SK-N-SH (cell line): ENCODE measurements around the gene SCN7A. TPM values are rescaled to one million over a fixed set of nuclear protein-coding genes. Genes with fewer than 3 reads are reported as not detected.
A peak's percentile ranks its signal among the peaks of the same experiment; 100 is the strongest.

Experiments
- CTCF ChIA-PET: fragments of 300-600, 350-600 bp; formaldehyde crosslinking; extraction: SDS; loops from one replicate; lab custom pipeline; 2021; lab: Yijun Ruan, JAX
- POLR2A ChIA-PET: fragments of 350-600 bp; sonication (Branson Sonifier 250); formaldehyde crosslinking; extraction: SDS; loops from one replicate; lab custom pipeline; 2020; ENCODE audit warnings: antibody characterized with exemption, inconsistent platforms; lab: Yijun Ruan, JAX
- DNase-seq: peaks from one replicate; pipeline ENCODE4 v3.0.0; 2012
- H2AFZ ChIP-seq: fragments of 200-600 bp; sonication (generic); 2 replicates; pipeline ENCODE4 v1.8.1; 2016; ENCODE audit warnings: antibody characterized with exemption, mild to moderate bottlenecking, low read depth
- H3F3A ChIP-seq: fragments of 200-600 bp; sonication (generic); replicated peaks from 2 replicates; pipeline ENCODE3; 2016; ENCODE audit warnings: antibody characterized with exemption, mild to moderate bottlenecking; ENCODE audit not compliant: insufficient read depth
- H3K27ac ChIP-seq, 2 experiments: fragments of 200-500 bp in 1 of 2; fragments of 200-600 bp in 1 of 2; sonication (Bioruptor generic) in 1 of 2; sonication (generic), shearing (Covaris generic) in 1 of 2; 2 replicates each; pipeline versions ENCODE4 v1.5.1 to v1.6.1; 2014 to 2016; ENCODE audit warnings: low read depth in 2 of 2, inconsistent platforms in 1 of 2, low read length in 1 of 2, mild to moderate bottlenecking in 1 of 2, mixed read lengths in 1 of 2
- H3K27me3 ChIP-seq: fragments of 200-600 bp; sonication (generic), shearing (Covaris generic); 2 replicates; pipeline ENCODE4 v1.6.1; 2016; ENCODE audit warnings: mixed run types; ENCODE audit not compliant: insufficient read depth
- H3K36me3 ChIP-seq, 2 experiments: fragments of 200-500 bp in 1 of 2; fragments of 200-600 bp in 1 of 2; sonication (Bioruptor generic) in 1 of 2; sonication (generic) in 1 of 2; replicated peaks in 1 of 2; 2 replicates each; pipeline versions ENCODE3 to v1.5.1; 2014 to 2016; ENCODE audit warnings: low read length in 1 of 2, mild to moderate bottlenecking in 1 of 2; ENCODE audit not compliant: insufficient read depth in 2 of 2, control insufficient read depth in 1 of 2
- H3K4me1 ChIP-seq, 2 experiments: fragments of 200-500 bp in 1 of 2; fragments of 200-600 bp in 1 of 2; sonication (Bioruptor generic) in 1 of 2; sonication (generic), shearing (Covaris generic) in 1 of 2; 2 replicates each; pipeline versions ENCODE4 v1.5.1 to v1.6.1; 2014 to 2016; ENCODE audit warnings: low read depth in 1 of 2, low read length in 1 of 2, mixed run types in 1 of 2; ENCODE audit not compliant: insufficient read depth in 2 of 2, control insufficient read depth in 1 of 2
- H3K4me2 ChIP-seq: fragments of 200-600 bp; sonication (generic), shearing (Covaris generic); 2 replicates; pipeline ENCODE4 v1.6.1; 2017; ENCODE audit warnings: mixed run types
- H3K4me3 ChIP-seq, 2 experiments: fragments of 200-500 bp in 1 of 2; fragments of 200-600 bp in 1 of 2; sonication (Bioruptor generic) in 1 of 2; sonication (generic), shearing (Covaris generic) in 1 of 2; 2 replicates each; pipeline versions ENCODE4 v1.5.1 to v1.8.1; 2014 to 2016; ENCODE audit warnings: low read depth in 2 of 2, inconsistent platforms in 1 of 2, low read length in 1 of 2, mild to moderate bottlenecking in 1 of 2, mixed read lengths in 1 of 2, moderate library complexity in 1 of 2
- H3K79me2 ChIP-seq: fragments of 200-600 bp; sonication (generic); 2 replicates; pipeline ENCODE4 v1.8.1; 2017; ENCODE audit warnings: mild to moderate bottlenecking; ENCODE audit not compliant: insufficient read depth
- H3K9ac ChIP-seq: fragments of 200-600 bp; sonication (generic); 2 replicates; pipeline ENCODE4 v1.6.1; 2017; ENCODE audit warnings: mixed run types
- H3K9me2 ChIP-seq: fragments of 200-600 bp; sonication (generic); 2 replicates; pipeline ENCODE4 v1.6.1; 2017; ENCODE audit warnings: mixed run types
- H3K9me3 ChIP-seq: fragments of 200-600 bp; sonication (generic); 2 replicates; pipeline ENCODE4 v1.6.1; 2017; ENCODE audit warnings: mixed run types, mild to moderate bottlenecking, moderate library complexity
- H4K20me1 ChIP-seq: fragments of 200-600 bp; sonication (generic); 2 replicates; pipeline ENCODE4 v1.6.1; 2017; ENCODE audit warnings: mild to moderate bottlenecking, mixed run types; ENCODE audit not compliant: insufficient read depth
- CHD2 ChIP-seq: fragments of 150-350 bp; IDR thresholded peaks from 2 replicates; pipeline ENCODE4 v1.6.1; 2018; ENCODE audit warnings: low read length; ENCODE audit not compliant: partially characterized antibody
- CTCF ChIP-seq: fragments of 200-600 bp; sonication (generic); IDR thresholded peaks from 2 replicates; pipeline ENCODE4 v1.6.1; 2017; ENCODE audit warnings: antibody characterized with exemption, mild to moderate bottlenecking, moderate library complexity
- EP300 ChIP-seq, 2 experiments: IDR thresholded peaks; 2 replicates each; pipeline versions ENCODE4 v1.4.0 to v1.6.1; 2012; ENCODE audit warnings: borderline replicate concordance in 1 of 2, low read depth in 1 of 2, low read length in 1 of 2
- EZH2phosphoT487 ChIP-seq: fragments of 200-600 bp; sonication (generic); IDR thresholded peaks from 2 replicates; pipeline ENCODE4 v1.6.1; 2017; ENCODE audit warnings: low read depth, mixed run types, mild to moderate bottlenecking, antibody characterized with exemption, moderate library complexity, borderline replicate concordance
- FOSL2 ChIP-seq: IDR thresholded peaks from 2 replicates; pipeline ENCODE4 v1.4.0; 2012; ENCODE audit warnings: low read depth, mild to moderate bottlenecking, moderate library complexity, borderline replicate concordance
- FOXJ3 ChIP-seq: sonication (generic); formaldehyde crosslinking; IDR thresholded peaks from 2 replicates; pipeline ENCODE4 v1.5.1; 2020; ENCODE audit warnings: mild to moderate bottlenecking, missing genetic modification reagents
- FOXM1 ChIP-seq: IDR thresholded peaks from 2 replicates; pipeline ENCODE4 v1.4.0; 2012; ENCODE audit warnings: low read depth, mild to moderate bottlenecking
- GABPA ChIP-seq: IDR thresholded peaks from 2 replicates; pipeline ENCODE4 v1.4.0; 2012; ENCODE audit warnings: low read depth, mild to moderate bottlenecking
- GATA2 ChIP-seq: sonication (generic); formaldehyde crosslinking; IDR thresholded peaks from 2 replicates; pipeline ENCODE4 v1.5.0; 2020; ENCODE audit warnings: mild to moderate bottlenecking, missing genetic modification reagents
- IRF3 ChIP-seq: fragments of 150-350 bp; IDR thresholded peaks from 2 replicates; pipeline ENCODE4 v1.6.1; 2016; ENCODE audit warnings: mild to moderate bottlenecking, low read depth, low read length
- JUND ChIP-seq: IDR thresholded peaks from 2 replicates; pipeline ENCODE4 v1.4.0; 2012
- MAX ChIP-seq: IDR thresholded peaks from 2 replicates; pipeline ENCODE4 v1.4.0; 2012; ENCODE audit warnings: low read depth
- MEF2A ChIP-seq: IDR thresholded peaks from 2 replicates; pipeline ENCODE4 v1.4.0; 2012; ENCODE audit warnings: low read depth, borderline replicate concordance
- MXI1 ChIP-seq: IDR thresholded peaks from 2 replicates; pipeline ENCODE4 v1.6.1; 2012; ENCODE audit warnings: mild to moderate bottlenecking, low read depth, low read length, improper control_type of control experiment
- PBX3 ChIP-seq: IDR thresholded peaks from 2 replicates; pipeline ENCODE4; 2012
- POLR2AphosphoS5 ChIP-seq: IDR thresholded peaks from 2 replicates; pipeline ENCODE4 v1.6.1; 2012; ENCODE audit warnings: low read depth, low read length
- RAD21 ChIP-seq: IDR thresholded peaks from 2 replicates; pipeline ENCODE4 v1.6.1; 2012; ENCODE audit warnings: mild to moderate bottlenecking, low read length
- RFX5 ChIP-seq: IDR thresholded peaks from 2 replicates; pipeline ENCODE4 v1.6.1; 2012; ENCODE audit warnings: mild to moderate bottlenecking, improper control_type of control experiment, low read length
- RXRA ChIP-seq: IDR thresholded peaks from 2 replicates; pipeline ENCODE4 v1.4.0; 2012; ENCODE audit warnings: low read depth, mild to moderate bottlenecking, borderline replicate concordance
- SMC3 ChIP-seq: IDR thresholded peaks from 2 replicates; pipeline ENCODE4 v1.6.1; 2012; ENCODE audit warnings: low read depth, low read length, improper control_type of control experiment
- TAF1 ChIP-seq: IDR thresholded peaks from 2 replicates; pipeline ENCODE4 v1.6.1; 2012; ENCODE audit warnings: low read depth, mild to moderate bottlenecking, low read length, moderate library complexity, borderline replicate concordance
- TCF12 ChIP-seq: IDR thresholded peaks from 2 replicates; pipeline ENCODE4 v1.4.0; 2012
- TEAD4 ChIP-seq: IDR thresholded peaks from 2 replicates; pipeline ENCODE4 v1.4.0; 2012; ENCODE audit warnings: mild to moderate bottlenecking, borderline replicate concordance; ENCODE audit not compliant: insufficient read depth
- USF1 ChIP-seq: IDR thresholded peaks from 2 replicates; pipeline ENCODE4 v1.4.0; 2012; ENCODE audit warnings: low read depth, borderline replicate concordance
- YY1 ChIP-seq: IDR thresholded peaks from 2 replicates; pipeline ENCODE4 v1.4.0; 2012; ENCODE audit warnings: low read depth, mild to moderate bottlenecking
- ZBTB33 ChIP-seq: IDR thresholded peaks from 2 replicates; pipeline ENCODE4 v1.4.0; 2012; ENCODE audit warnings: low read depth, borderline replicate concordance
- WGBS: methylation state at CpG from one replicate; pipeline ENCODE4 v1.1.6; 2017; ENCODE audit warnings: low lambda C conversion rate; 5-methylcytosine and 5-hydroxymethylcytosine counted together
- polyA plus RNA-seq, 3 experiments: library from polyadenylated mRNA; depleted of rRNA; stranded (reverse); fragments of >200 nt; gene quantifications; 2 replicates each; pipeline ENCODE4 v1.2.3, GENCODE V29; 2012

SCN7A gene
- polyA plus RNA-seq, 1 of the 3 experiments (the other 2 are of a cell fraction): 0.02 TPM

- peak overlapping the region; percentile 71 for H3K4me2 ChIP-seq
- peaks cover 0 to 1% of the 10 kb centered on the region in 2 experiments for H3K36me3 ChIP-seq
- H3K4me3 ChIP-seq: peak overlapping the region; percentile 19 to 21; a peak in 3 of 4 replicates
- POLR2A ChIA-PET: no interaction called here
- H3F3A ChIP-seq: peaks cover 33% of the 10 kb centered on the region
- CTCF ChIA-PET: interaction anchor here (0.5 to 2.2 kb wide), 7 partner anchors 8 to 353 kb away, joined by 3 to 8 read pairs (median 4); no protein-coding TSS in a partner anchor
- H3K9ac ChIP-seq: peak overlapping the region; percentile 68
- H3K27ac ChIP-seq: peak overlapping the region; percentile 50 to 92; a peak in 3 of 4 replicates
- no peaks in the 10 kb centered on the region for H4K20me1 ChIP-seq
- H3K9me3 ChIP-seq: no peaks in the 10 kb centered on the region
- H3K9me2 ChIP-seq: no peaks in the 10 kb centered on the region
- no peak for DNase-seq
- H2AFZ ChIP-seq: peak overlapping the region; percentile 75; the same call in 1 of the 2 replicates
- no peaks in the 10 kb centered on the region for H3K79me2 ChIP-seq
- no peaks in the 10 kb centered on the region for H3K27me3 ChIP-seq
- peaks cover 2 to 29% of the 10 kb centered on the region in 2 experiments; a peak in 3 of 4 replicates for H3K4me1 ChIP-seq
- WGBS: 28% methylated on average over 7 of the region's 7 CpGs
- TF ChIP-seq MXI1 (no peak), IRF3 (no peak), TEAD4 (peak; percentile 35; the same call in 1 of the 2 replicates), GABPA (no peak), EP300 (IDR thresholded peaks at IDR 0.05; ENCODE audit: borderline replicate concordance in 1 of 2, low read depth in 1 of 2, low read length in 1 of 2) (peak in 1 of 2 experiments; percentile 57; a peak in 2 of 4 replicates), MAX (peak; percentile 6; the same call in 1 of the 2 replicates), EZH2phosphoT487 (no peak), MEF2A (peak; percentile 27; the same call in 1 of the 2 replicates), YY1 (no peak), SMC3 (no peak), CTCF (no peak), CHD2 (no peak), POLR2AphosphoS5 (no peak; the same call in 1 of the 2 replicates), RFX5 (no peak), FOXM1 (peak; percentile 57), USF1 (no peak), JUND (peak; percentile 85), ZBTB33 (peak; percentile 68; the same call in 1 of the 2 replicates), TAF1 (no peak), FOSL2 (peak; percentile 92), RAD21 (no peak), TCF12 (peak; percentile 80), RXRA (no peak), FOXJ3 (CRISPR knock-in tag) (no peak), GATA2 (CRISPR knock-in tag) (no peak), PBX3 (peak; percentile 66)
Measured at GRCh38 chr2:166410828-166411472, 83.1 kb downstream of the SCN7A start.
